ENCODE measurements around the gene TMEM9. TPM values are rescaled to one million over a fixed set of nuclear protein-coding genes. Genes with fewer than 3 reads are reported as not detected.

TMEM9 gene
- total and polyA plus RNA-seq, 10 of the 15 experiments (the other 5 are each of a cell fraction or from before 2014, with no cell fraction given), result 7.2 to 46.1 (median 17.3) TPM

GRCh38 chr1:201185527-201186128 is 31.4 kb upstream of the TMEM9 start (continued):
- TF ChIP-seq ZBTB4 (CRISPR knock-in tag; IDR thresholded peaks at IDR 0.05) (no peak), NFYB (IDR thresholded peaks at IDR 0.05; ENCODE audit: insufficient read depth, low read depth, low read length) (no peak), JUND (IDR thresholded peaks at IDR 0.05; ENCODE audit: low read depth, low read length) (no peak), MYB (IDR thresholded peaks at IDR 0.05; ENCODE audit: borderline replicate concordance, low read depth, low read length) (no peak), KAT2A (conservative IDR thresholded peaks at IDR 0.05; ENCODE audit: control insufficient read depth, low read depth, low read length) (no peak), SMC3 (IDR thresholded peaks at IDR 0.05; ENCODE audit: borderline replicate concordance, low read length) (no peak), IKZF1 (conservative IDR thresholded peaks at IDR 0.05) (no peak), CHD4 (IDR thresholded peaks at IDR 0.05) (no peak), IKZF2 (IDR thresholded peaks at IDR 0.05) (no peak)

GRCh38 chr1:201185123-201185453 is 30.8 kb upstream of the TMEM9 start:
- Histone ChIP-seq H3K4me3 (no peak overlapping the region), H4K20me1 (ENCODE audit: control insufficient read depth, insufficient read depth) (no peaks in the 10 kb centered on the region), H3K9me3 (replicated peaks; ENCODE audit: control insufficient read depth, insufficient read depth, low read length) (no peaks in the 10 kb centered on the region), H3K4me2 (ENCODE audit: control insufficient read depth, insufficient read depth) (no peak overlapping the region), H3K79me2 (ENCODE audit: control insufficient read depth, insufficient read depth, low read length) (no peaks in the 10 kb centered on the region), H3K4me1 (ENCODE audit: control insufficient read depth, insufficient read depth, low read length) (no peaks in the 10 kb centered on the region), H3K36me3 (ENCODE audit: control insufficient read depth in 2 of 2, insufficient read depth in 2 of 2, low read length in 1 of 2) (no peaks in the 10 kb centered on the region), H3K9ac (ENCODE audit: control insufficient read depth, insufficient read depth, low read length) (no peak overlapping the region), H3K27me3 (replicated peaks in 1 of 2; ENCODE audit: control insufficient read depth in 2 of 2, insufficient read depth in 2 of 2, low read length in 1 of 2) (peaks cover 2 to 7% of the 10 kb centered on the region in 2 experiments), H2AFZ (ENCODE audit: control insufficient read depth, low read depth, low read length) (no peak overlapping the region), H3K27ac (ENCODE audit: control insufficient read depth, insufficient read depth) (no peak overlapping the region)
- TF ChIP-seq HSF1 (IDR thresholded peaks at IDR 0.05; ENCODE audit: low read depth, low read length) (no peak), IRF4 (IDR thresholded peaks at IDR 0.05; ENCODE audit: low read depth, low read length) (no peak), BRCA1 (IDR thresholded peaks at IDR 0.05; ENCODE audit: low read depth, low read length) (no peak), TAF1 (IDR thresholded peaks at IDR 0.05; ENCODE audit: borderline replicate concordance, low read depth, low read length) (no peak), NR2F1 (conservative IDR thresholded peaks at IDR 0.05) (no peak), TCF12 (IDR thresholded peaks at IDR 0.05; ENCODE audit: low read depth, low read length) (no peak)
- POLR2A ChIA-PET, result interaction anchor here (0.5 kb wide), 1 partner anchor 14 kb away, joined by 3 read pairs; no protein-coding TSS in a partner anchor
- DNase-seq (ENCODE audit: low read depth, low spot score), result no peak
- intact Hi-C loops (cut with micrococcal nuclease; ENCODE audit: unreplicated experiment), result no loop called here
- 13% methylated on average over 3 of the region's 3 CpGs for WGBS (ENCODE audit: insufficient coverage, insufficient replicate concordance, low lambda C conversion rate, missing lambda C conversion rate)
- no TSS peak for BruUV-seq (replicated peaks)
- in situ Hi-C loops (cut with MboI), result no loop called here
- RAD21 ChIA-PET (ENCODE audit: unreplicated experiment), result interaction anchor here (1.6 kb wide), 1 partner anchor 35 kb away, joined by 4 read pairs; no protein-coding TSS in a partner anchor
- CTCF ChIA-PET, result interaction anchor here (1.2 kb wide), 1 partner anchor 32 kb away, joined by 3 read pairs; no protein-coding TSS in a partner anchor
- FAIRE-seq, result no peak
- no peak for ATAC-seq
- SMC1A ChIA-PET (ENCODE audit: uncharacterized antibody, unreplicated experiment), result interaction anchor here (1.0 kb wide), 1 partner anchor 10 kb away, joined by 3 read pairs; no protein-coding TSS in a partner anchor

All from GM12878 (cell line).